K562 (cell line): Measurements from ENCODE around the gene DPM2. TPM values are rescaled to one million over a fixed set of nuclear protein-coding genes. Genes with fewer than 3 reads are reported as not detected.

Experiments used
- AFF4 ChIP-seq: sonication (generic); formaldehyde crosslinking; IDR thresholded peaks from 2 replicates; pipeline ENCODE4 v1.8.0; 2023; ENCODE audit warnings: mild to moderate bottlenecking, missing genetic modification reagents
- BRF1 ChIP-seq: IDR thresholded peaks from 3 replicates; pipeline ENCODE4 v1.6.1; 2011; ENCODE audit warnings: borderline replicate concordance, mild to moderate bottlenecking; ENCODE audit not compliant: insufficient read length; ENCODE audit errors: extremely low read depth
- CTCFL ChIP-seq: IDR thresholded peaks from 2 replicates; pipeline ENCODE4 v1.6.1; 2011; ENCODE audit warnings: borderline replicate concordance, low read depth, mild to moderate bottlenecking, moderate library complexity, low read length; ENCODE audit not compliant: insufficient read depth, poor library complexity, severe bottlenecking
- HDAC2 ChIP-seq: fragments of 450-650 bp; IDR thresholded peaks from 2 replicates; pipeline ENCODE4 v1.6.1; 2016; ENCODE audit warnings: mild to moderate bottlenecking
- HNRNPL ChIP-seq: fragments of 200-400 bp; formaldehyde crosslinking; IDR thresholded peaks from 2 replicates; pipeline ENCODE4 v1.6.1; 2017; ENCODE audit warnings: low read depth, mild to moderate bottlenecking, low read length
- NBN ChIP-seq: fragments of 450-650 bp; IDR thresholded peaks from 2 replicates; pipeline ENCODE4 v1.6.1; 2016; ENCODE audit warnings: low read depth, mild to moderate bottlenecking
- NCOA2 ChIP-seq, 2 experiments: fragments of 450-650 bp; IDR thresholded peaks; 2 replicates each; pipeline ENCODE4 v1.6.1; 2018; ENCODE audit warnings: mild to moderate bottlenecking in 2 of 2, moderate library complexity in 1 of 2; ENCODE audit not compliant: partially characterized antibody in 2 of 2
- PBX2 ChIP-seq, 2 experiments: IDR thresholded peaks in 1 of 2; conservative IDR thresholded peaks in 1 of 2; 2 replicates each; pipeline ENCODE4 v1.6.1; 2016; ENCODE audit warnings: low read depth in 2 of 2, mild to moderate bottlenecking in 1 of 2, missing compliant biosample characterization in 1 of 2, missing genetic modification characterization in 1 of 2, moderate library complexity in 1 of 2
- PML ChIP-seq: IDR thresholded peaks from 2 replicates; pipeline ENCODE4 v1.6.1; 2012; ENCODE audit warnings: low read length, inconsistent platforms
- RB1 ChIP-seq: fragments of 450-650 bp; IDR thresholded peaks from 2 replicates; pipeline ENCODE4 v1.6.1; 2017; ENCODE audit warnings: low read depth, mild to moderate bottlenecking
- YBX1 ChIP-seq: fragments of 450-650 bp; IDR thresholded peaks from 2 replicates; pipeline ENCODE4 v1.7.1; 2016; ENCODE audit warnings: mild to moderate bottlenecking
- ZNF263 ChIP-seq: sonication (generic); formaldehyde crosslinking; IDR thresholded peaks from 2 replicates; pipeline ENCODE4 v1.8.0; 2022; ENCODE audit warnings: mild to moderate bottlenecking, missing genetic modification reagents, borderline replicate concordance
- ZNF583 ChIP-seq: fragments of 250-450 bp; sonication (Bioruptor Pico); IDR thresholded peaks from 2 replicates; pipeline ENCODE4 v1.4.0; 2020
- ZNF639 ChIP-seq, 2 experiments: fragments of 200-800 bp in 1 of 2; sonication (Bioruptor generic) in 1 of 2; sonication (generic) in 1 of 2; formaldehyde crosslinking in 1 of 2; IDR thresholded peaks in 1 of 2; conservative IDR thresholded peaks in 1 of 2; 2 replicates each; pipeline versions ENCODE4 v1.5.0 to v1.6.1; 2016 to 2020; ENCODE audit warnings: missing compliant biosample characterization in 1 of 2, missing genetic modification characterization in 1 of 2, missing genetic modification reagents in 1 of 2
- polyA plus RNA-seq, 8 experiments: library from polyadenylated mRNA; depleted of rRNA in 4 of 8; stranded (reverse) in 5 of 8; unstranded in 3 of 8; fragments of >200 nt; fragmentation: Nextera tagmentation in 2 of 8; fragmentation: Illumina TruSeq in 1 of 8; extraction: Ambion mirVana in 2 of 8; extraction: Trizol in 1 of 8; gene quantifications; 2 replicates each; pipeline versions ENCODE4 v1.2.1 to v1.2.3, GENCODE V29; 2011 to 2014; ENCODE audit warnings: inconsistent platforms in 1 of 8, missing spikeins in 1 of 8
- total RNA-seq, 7 experiments: library from RNA; depleted of rRNA in 6 of 7; stranded (reverse); fragments of >200 nt in 6 of 7; fragmentation: Illumina TruSeq in 2 of 7; extraction: Trizol in 2 of 7; gene quantifications; 2 replicates each; pipeline versions ENCODE4 v1.2.1 to v1.2.3, GENCODE V29; 2011 to 2021; ENCODE audit warnings: low replicate concordance in 1 of 7

Gene DPM2
- total and polyA plus RNA-seq, 9 of the 15 experiments (the other 6 are each of a cell fraction or from before 2014, with no cell fraction given): 43.5 to 126 (median 71.1) TPM

GRCh38 chr9:127955294-127956015 lies 17.8 kb upstream of the DPM2 start (continued):
- TF ChIP-seq BRF1: no peak
- TF ChIP-seq ZNF263 (CRISPR knock-in tag): peak; percentile 69
- no peak for TF ChIP-seq ZNF639 (CRISPR knock-in tag; conservative IDR thresholded peaks at IDR 0.05 in 1 of 2, IDR thresholded peaks at IDR 0.05 in 1 of 2)
- TF ChIP-seq NCOA2 (IDR thresholded peaks at IDR 0.05; ENCODE audit: partially characterized antibody in 2 of 2): no peak
- TF ChIP-seq ZNF583 (CRISPR knock-in tag): no peak
- no peak for TF ChIP-seq AFF4 (CRISPR knock-in tag)
- TF ChIP-seq HDAC2: no peak; the same call in 1 of the 2 replicates
- no peak for TF ChIP-seq YBX1
- no peak for TF ChIP-seq PBX2 (CRISPR knock-in tag; IDR thresholded peaks at IDR 0.05; ENCODE audit: low read depth)
- no peak for TF ChIP-seq PBX2 (tag; conservative IDR thresholded peaks at IDR 0.05; ENCODE audit: low read depth)
- 0 out of 2 replicates have a peak, but pooled peaks have one; percentile 15 for TF ChIP-seq HNRNPL
- no peak for TF ChIP-seq PML
- no peak for TF ChIP-seq RB1
- TF ChIP-seq NBN: no peak
- TF ChIP-seq CTCFL: no peak
